SK-N-SH (cell line): ENCODE measurements around the gene SLC25A2. TPM values are rescaled to one million over a fixed set of nuclear protein-coding genes. Genes with fewer than 3 reads are reported as not detected.

Experiments used
- CTCF ChIA-PET: fragments of 300-600, 350-600 bp; formaldehyde crosslinking; extraction: SDS; loops from one replicate; lab custom pipeline; 2021; lab: Yijun Ruan, JAX
- POLR2A ChIA-PET: fragments of 350-600 bp; sonication (Branson Sonifier 250); formaldehyde crosslinking; extraction: SDS; loops from one replicate; lab custom pipeline; 2020; ENCODE audit warnings: antibody characterized with exemption, inconsistent platforms; lab: Yijun Ruan, JAX
- DNase-seq: peaks from one replicate; pipeline ENCODE4 v3.0.0; 2012
- H2AFZ ChIP-seq: fragments of 200-600 bp; sonication (generic); 2 replicates; pipeline ENCODE4 v1.8.1; 2016; ENCODE audit warnings: antibody characterized with exemption, mild to moderate bottlenecking, low read depth
- H3F3A ChIP-seq: fragments of 200-600 bp; sonication (generic); replicated peaks from 2 replicates; pipeline ENCODE3; 2016; ENCODE audit warnings: antibody characterized with exemption, mild to moderate bottlenecking; ENCODE audit not compliant: insufficient read depth
- H3K27ac ChIP-seq, 2 experiments: fragments of 200-500 bp in 1 of 2; fragments of 200-600 bp in 1 of 2; sonication (Bioruptor generic) in 1 of 2; sonication (generic), shearing (Covaris generic) in 1 of 2; 2 replicates each; pipeline versions ENCODE4 v1.5.1 to v1.6.1; 2014 to 2016; ENCODE audit warnings: low read depth in 2 of 2, inconsistent platforms in 1 of 2, low read length in 1 of 2, mild to moderate bottlenecking in 1 of 2, mixed read lengths in 1 of 2
- H3K27me3 ChIP-seq: fragments of 200-600 bp; sonication (generic), shearing (Covaris generic); 2 replicates; pipeline ENCODE4 v1.6.1; 2016; ENCODE audit warnings: mixed run types; ENCODE audit not compliant: insufficient read depth
- H3K36me3 ChIP-seq, 2 experiments: fragments of 200-500 bp in 1 of 2; fragments of 200-600 bp in 1 of 2; sonication (Bioruptor generic) in 1 of 2; sonication (generic) in 1 of 2; replicated peaks in 1 of 2; 2 replicates each; pipeline versions ENCODE3 to v1.5.1; 2014 to 2016; ENCODE audit warnings: low read length in 1 of 2, mild to moderate bottlenecking in 1 of 2; ENCODE audit not compliant: insufficient read depth in 2 of 2, control insufficient read depth in 1 of 2
- H3K4me1 ChIP-seq, 2 experiments: fragments of 200-500 bp in 1 of 2; fragments of 200-600 bp in 1 of 2; sonication (Bioruptor generic) in 1 of 2; sonication (generic), shearing (Covaris generic) in 1 of 2; 2 replicates each; pipeline versions ENCODE4 v1.5.1 to v1.6.1; 2014 to 2016; ENCODE audit warnings: low read depth in 1 of 2, low read length in 1 of 2, mixed run types in 1 of 2; ENCODE audit not compliant: insufficient read depth in 2 of 2, control insufficient read depth in 1 of 2
- H3K4me2 ChIP-seq: fragments of 200-600 bp; sonication (generic), shearing (Covaris generic); 2 replicates; pipeline ENCODE4 v1.6.1; 2017; ENCODE audit warnings: mixed run types
- H3K4me3 ChIP-seq, 2 experiments: fragments of 200-500 bp in 1 of 2; fragments of 200-600 bp in 1 of 2; sonication (Bioruptor generic) in 1 of 2; sonication (generic), shearing (Covaris generic) in 1 of 2; 2 replicates each; pipeline versions ENCODE4 v1.5.1 to v1.8.1; 2014 to 2016; ENCODE audit warnings: low read depth in 2 of 2, inconsistent platforms in 1 of 2, low read length in 1 of 2, mild to moderate bottlenecking in 1 of 2, mixed read lengths in 1 of 2, moderate library complexity in 1 of 2
- H3K79me2 ChIP-seq: fragments of 200-600 bp; sonication (generic); 2 replicates; pipeline ENCODE4 v1.8.1; 2017; ENCODE audit warnings: mild to moderate bottlenecking; ENCODE audit not compliant: insufficient read depth
- H3K9ac ChIP-seq: fragments of 200-600 bp; sonication (generic); 2 replicates; pipeline ENCODE4 v1.6.1; 2017; ENCODE audit warnings: mixed run types
- H3K9me2 ChIP-seq: fragments of 200-600 bp; sonication (generic); 2 replicates; pipeline ENCODE4 v1.6.1; 2017; ENCODE audit warnings: mixed run types
- H3K9me3 ChIP-seq: fragments of 200-600 bp; sonication (generic); 2 replicates; pipeline ENCODE4 v1.6.1; 2017; ENCODE audit warnings: mixed run types, mild to moderate bottlenecking, moderate library complexity
- H4K20me1 ChIP-seq: fragments of 200-600 bp; sonication (generic); 2 replicates; pipeline ENCODE4 v1.6.1; 2017; ENCODE audit warnings: mild to moderate bottlenecking, mixed run types; ENCODE audit not compliant: insufficient read depth
- CHD2 ChIP-seq: fragments of 150-350 bp; IDR thresholded peaks from 2 replicates; pipeline ENCODE4 v1.6.1; 2018; ENCODE audit warnings: low read length; ENCODE audit not compliant: partially characterized antibody
- CTCF ChIP-seq: fragments of 200-600 bp; sonication (generic); IDR thresholded peaks from 2 replicates; pipeline ENCODE4 v1.6.1; 2017; ENCODE audit warnings: antibody characterized with exemption, mild to moderate bottlenecking, moderate library complexity
- FOXJ3 ChIP-seq: sonication (generic); formaldehyde crosslinking; IDR thresholded peaks from 2 replicates; pipeline ENCODE4 v1.5.1; 2020; ENCODE audit warnings: mild to moderate bottlenecking, missing genetic modification reagents
- FOXM1 ChIP-seq: IDR thresholded peaks from 2 replicates; pipeline ENCODE4 v1.4.0; 2012; ENCODE audit warnings: low read depth, mild to moderate bottlenecking
- IRF3 ChIP-seq: fragments of 150-350 bp; IDR thresholded peaks from 2 replicates; pipeline ENCODE4 v1.6.1; 2016; ENCODE audit warnings: mild to moderate bottlenecking, low read depth, low read length
- JUND ChIP-seq: IDR thresholded peaks from 2 replicates; pipeline ENCODE4 v1.4.0; 2012
- MEF2A ChIP-seq: IDR thresholded peaks from 2 replicates; pipeline ENCODE4 v1.4.0; 2012; ENCODE audit warnings: low read depth, borderline replicate concordance
- MXI1 ChIP-seq: IDR thresholded peaks from 2 replicates; pipeline ENCODE4 v1.6.1; 2012; ENCODE audit warnings: mild to moderate bottlenecking, low read depth, low read length, improper control_type of control experiment
- NFIC ChIP-seq: IDR thresholded peaks from 2 replicates; pipeline ENCODE4 v1.4.0; 2012; ENCODE audit warnings: borderline replicate concordance
- RAD21 ChIP-seq: IDR thresholded peaks from 2 replicates; pipeline ENCODE4 v1.6.1; 2012; ENCODE audit warnings: mild to moderate bottlenecking, low read length
- TAF1 ChIP-seq: IDR thresholded peaks from 2 replicates; pipeline ENCODE4 v1.6.1; 2012; ENCODE audit warnings: low read depth, mild to moderate bottlenecking, low read length, moderate library complexity, borderline replicate concordance
- TCF12 ChIP-seq: IDR thresholded peaks from 2 replicates; pipeline ENCODE4 v1.4.0; 2012
- USF2 ChIP-seq: fragments of 150-350 bp; IDR thresholded peaks from 2 replicates; pipeline ENCODE4 v1.6.1; 2017; ENCODE audit warnings: antibody characterized with exemption, low read length, low read depth, borderline replicate concordance
- ZBTB33 ChIP-seq: IDR thresholded peaks from 2 replicates; pipeline ENCODE4 v1.4.0; 2012; ENCODE audit warnings: low read depth, borderline replicate concordance
- polyA plus RNA-seq, 3 experiments: library from polyadenylated mRNA; depleted of rRNA; stranded (reverse); fragments of >200 nt; gene quantifications; 2 replicates each; pipeline ENCODE4 v1.2.3, GENCODE V29; 2012

Gene SLC25A2
- polyA plus RNA-seq, 1 of the 3 experiments (the other 2 are of a cell fraction): not detected

GRCh38 chr5:141258948-141259347 is 44.9 kb downstream of the SLC25A2 start (continued):
- no peak for TF ChIP-seq CHD2

GRCh38 chr5:141258464-141258863 is 45.4 kb downstream of the SLC25A2 start:
- Histone ChIP-seq H3K27ac (no peak overlapping the region), H3K9ac (no peak overlapping the region), H3K4me1 (no peaks in the 10 kb centered on the region), H3K27me3 (no peaks in the 10 kb centered on the region), H3K4me3 (no peak overlapping the region), H3K9me2 (no peaks in the 10 kb centered on the region), H3K36me3 (peaks cover 0 to 13% of the 10 kb centered on the region in 2 experiments), H3K4me2 (no peak overlapping the region), H3K79me2 (no peaks in the 10 kb centered on the region), H2AFZ (no peak overlapping the region), H3K9me3 (peaks cover 47% of the 10 kb centered on the region), H3F3A (no peaks in the 10 kb centered on the region), H4K20me1 (no peaks in the 10 kb centered on the region)
- TF ChIP-seq RAD21: no peak
- no peak for TF ChIP-seq FOXM1
- no peak for TF ChIP-seq FOXJ3 (CRISPR knock-in tag)
- no peak for TF ChIP-seq TCF12
- no peak for TF ChIP-seq JUND
- TF ChIP-seq CHD2: no peak
- TF ChIP-seq IRF3: no peak
- TF ChIP-seq MXI1: no peak
- TF ChIP-seq USF2: no peak
- TF ChIP-seq MEF2A: no peak
- TF ChIP-seq TAF1: no peak
- TF ChIP-seq NFIC: no peak
- TF ChIP-seq CTCF: no peak
- no peak for TF ChIP-seq ZBTB33
- POLR2A ChIA-PET: no interaction called here
- CTCF ChIA-PET: no interaction called here
- no peak for DNase-seq

Other genes starting within 250 kb of the SLC25A2 start
- 1.6 and 1.8 TPM in 2 replicates for gene PCDHB2, start 209.4 kb downstream of the SLC25A2 start, polyA plus RNA-seq (2012; rRNA removed)
- gene PCDHB3, start 203.6 kb downstream of the SLC25A2 start, polyA plus RNA-seq (2012; rRNA removed): 1.7 and 2.2 TPM in 2 replicates
- 0.36 and 0.51 TPM in 2 replicates for gene PCDHB4, start 182.2 kb downstream of the SLC25A2 start, polyA plus RNA-seq (2012; rRNA removed)
- 0.08 and 0.10 TPM in 2 replicates for gene PCDHB5, start 168.8 kb downstream of the SLC25A2 start, polyA plus RNA-seq (2012; rRNA removed)
- 3.9 and 5.0 TPM in 2 replicates for gene PCDHB6, start 154.0 kb downstream of the SLC25A2 start, polyA plus RNA-seq (2012; rRNA removed)
- 1.5 and 1.7 TPM in 2 replicates for gene PCDHB7, start 131.4 kb downstream of the SLC25A2 start, polyA plus RNA-seq (2012; rRNA removed)
- gene PCDHB8, start 126.3 kb downstream of the SLC25A2 start, polyA plus RNA-seq (2012; rRNA removed): 3.0 and 3.4 TPM in 2 replicates
- gene PCDHB16, start 121.7 kb downstream of the SLC25A2 start, polyA plus RNA-seq (2012; rRNA removed): 2.3 and 2.7 TPM in 2 replicates
- 1.4 and 2.4 TPM in 2 replicates for gene PCDHB9, start 116.9 kb downstream of the SLC25A2 start, polyA plus RNA-seq (2012; rRNA removed)
- gene PCDHB10, start 111.7 kb downstream of the SLC25A2 start, polyA plus RNA-seq (2012; rRNA removed): 1.4 and 1.5 TPM in 2 replicates
- gene PCDHB11, start 104.4 kb downstream of the SLC25A2 start, polyA plus RNA-seq (2012; rRNA removed): 0.41 and 0.61 TPM in 2 replicates
- gene PCDHB12, start 95.3 kb downstream of the SLC25A2 start, polyA plus RNA-seq (2012; rRNA removed): 1.9 and 2.0 TPM in 2 replicates
- gene PCDHB13, start 90.1 kb downstream of the SLC25A2 start, polyA plus RNA-seq (2012; rRNA removed): 0.85 and 0.88 TPM in 2 replicates
- gene PCDHB14, start 80.7 kb downstream of the SLC25A2 start, polyA plus RNA-seq (2012; rRNA removed): 9.7 and 10.6 TPM in 2 replicates
- gene PCDHB15, start 58.7 kb downstream of the SLC25A2 start, polyA plus RNA-seq (2012; rRNA removed): 0.99 and 1.3 TPM in 2 replicates
- gene TAF7, start 16.7 kb upstream of the SLC25A2 start, polyA plus RNA-seq (2012; rRNA removed): 30.6 and 38.7 TPM in 2 replicates
- gene PCDHGA1, start 26.5 kb upstream of the SLC25A2 start, polyA plus RNA-seq (2012; rRNA removed): 1.2 and 1.6 TPM in 2 replicates
- 1.4 and 1.5 TPM in 2 replicates for gene PCDHGA2, start 34.7 kb upstream of the SLC25A2 start, polyA plus RNA-seq (2012; rRNA removed)
- gene PCDHGA3, start 39.8 kb upstream of the SLC25A2 start, polyA plus RNA-seq (2012; rRNA removed): 0.33 and 0.45 TPM in 2 replicates
- 0.63 and 0.77 TPM in 2 replicates for gene PCDHGB1, start 46.0 kb upstream of the SLC25A2 start, polyA plus RNA-seq (2012; rRNA removed)
- 1.8 and 2.2 TPM in 2 replicates for gene PCDHGA4, start 51.0 kb upstream of the SLC25A2 start, polyA plus RNA-seq (2012; rRNA removed)
- gene PCDHGB2, start 55.9 kb upstream of the SLC25A2 start, polyA plus RNA-seq (2012; rRNA removed): 3.7 and 4.5 TPM in 2 replicates
- 0.57 and 0.71 TPM in 2 replicates for gene PCDHGA5, start 60.1 kb upstream of the SLC25A2 start, polyA plus RNA-seq (2012; rRNA removed)
- gene PCDHGB3, start 66.2 kb upstream of the SLC25A2 start, polyA plus RNA-seq (2012; rRNA removed): 0.53 and 0.63 TPM in 2 replicates
- 1.4 TPM in 2 replicates for gene PCDHGA6, start 69.8 kb upstream of the SLC25A2 start, polyA plus RNA-seq (2012; rRNA removed)
- gene PCDHGA7, start 78.7 kb upstream of the SLC25A2 start, polyA plus RNA-seq (2012; rRNA removed): 3.4 and 7.8 TPM in 2 replicates
- gene PCDHGB4, start 83.6 kb upstream of the SLC25A2 start, polyA plus RNA-seq (2012; rRNA removed): 0.37 and 0.64 TPM in 2 replicates
- gene PCDHGA8, start 88.6 kb upstream of the SLC25A2 start, polyA plus RNA-seq (2012; rRNA removed): 0.06 and 0.12 TPM in 2 replicates
- gene PCDHGB5, start 93.9 kb upstream of the SLC25A2 start, polyA plus RNA-seq (2012; rRNA removed): 0.08 and 0.15 TPM in 2 replicates
- gene PCDHGA9, start 98.7 kb upstream of the SLC25A2 start, polyA plus RNA-seq (2012; rRNA removed): 0.13 and 0.16 TPM in 2 replicates
- 0.13 and 0.18 TPM in 2 replicates for gene PCDHGB6, start 104.0 kb upstream of the SLC25A2 start, polyA plus RNA-seq (2012; rRNA removed)
- 1.6 and 2.0 TPM in 2 replicates for gene PCDHGA10, start 108.9 kb upstream of the SLC25A2 start, polyA plus RNA-seq (2012; rRNA removed)
- gene PCDHGB7, start 113.6 kb upstream of the SLC25A2 start, polyA plus RNA-seq (2012; rRNA removed): 14.2 and 19.1 TPM in 2 replicates
- 0.18 and 0.23 TPM in 2 replicates for gene PCDHGA11, start 117.0 kb upstream of the SLC25A2 start, polyA plus RNA-seq (2012; rRNA removed)
- gene PCDHGA12, start 126.5 kb upstream of the SLC25A2 start, polyA plus RNA-seq (2012; rRNA removed): 0.03 and 0.05 TPM in 2 replicates
- 55.8 and 97.0 TPM in 2 replicates for gene PCDHGC3, start 171.9 kb upstream of the SLC25A2 start, polyA plus RNA-seq (2012; rRNA removed)
- 0.53 and 0.78 TPM in 2 replicates for gene PCDHGC4, start 181.0 kb upstream of the SLC25A2 start, polyA plus RNA-seq (2012; rRNA removed)
- gene PCDHGC5, start 185.0 kb upstream of the SLC25A2 start, polyA plus RNA-seq (2012; rRNA removed): 1.9 and 2.0 TPM in 2 replicates